ENCODE results near the gene ZNF37A.
"Not testable (repeated sequence)": the region's sequence is repeated elsewhere in the genome, so short reads cannot be mapped to it uniquely, and the experiment has no call there.

The ZNF37A gene

GRCh38 chr10:38150891-38151463 lies 56.8 kb downstream of the ZNF37A start:
- not testable (repeated sequence) for DNase-seq (ENCODE audit: low read depth)

GRCh38 chr10:38156416-38157269 lies 62.5 kb downstream of the ZNF37A start:
- no peak for DNase-seq (ENCODE audit: low read depth)

- DNase-seq (ENCODE audit: low read depth) = no peak
Measured at GRCh38 chr10:38157270-38157685, 63.1 kb downstream of the ZNF37A start.

GRCh38 chr10:38159004-38159403 lies 64.9 kb downstream of the ZNF37A start:
- DNase-seq (ENCODE audit: low read depth) = no peak

- DNase-seq (ENCODE audit: low read depth) = no peak
Measured at GRCh38 chr10:38163617-38164016, 69.5 kb downstream of the ZNF37A start.

GRCh38 chr10:38174336-38174735 lies 80.2 kb downstream of the ZNF37A start:
- DNase-seq (ENCODE audit: low read depth) = no peak

- DNase-seq (ENCODE audit: low read depth) = no peak
Measured at GRCh38 chr10:38184477-38184876, 90.3 kb downstream of the ZNF37A start.

Measured in activated T-cell treated with anti-CD3 and anti-CD28 coated beads for 24 hours (primary cell).